SK-N-SH treated with all-trans-retinoic acid at 6 μM for 48 hours (cell line): ENCODE data around the gene CDK5.

Experiments used
- ARNTL ChIP-seq: fragments of 450-650 bp; formaldehyde crosslinking; IDR thresholded peaks from 2 replicates; pipeline ENCODE4 v1.5.0; 2020; ENCODE audit warnings: low read depth, mild to moderate bottlenecking, moderate library complexity, borderline replicate concordance
- BACH2 ChIP-seq: fragments of 250-450 bp; sonication (Bioruptor Pico); IDR thresholded peaks from 2 replicates; pipeline ENCODE4 v1.9.0; 2021; ENCODE audit warnings: mild to moderate bottlenecking, borderline replicate concordance
- CSDC2 ChIP-seq: fragments of 250-450 bp; sonication (Bioruptor Pico); IDR thresholded peaks from 2 replicates; pipeline ENCODE4 v1.5.0; 2020; ENCODE audit warnings: mild to moderate bottlenecking, moderate library complexity
- ESRRG ChIP-seq: fragments of 250-450 bp; sonication (Bioruptor Pico); IDR thresholded peaks from 2 replicates; pipeline ENCODE4 v1.6.1; 2021; ENCODE audit warnings: mild to moderate bottlenecking
- ISL1 ChIP-seq: fragments of 250-450 bp; sonication (Bioruptor Pico); IDR thresholded peaks from 2 replicates; pipeline ENCODE4 v2.1.2; 2022; ENCODE audit warnings: mild to moderate bottlenecking, moderate library complexity
- PATZ1 ChIP-seq: fragments of 250-450 bp; sonication (Bioruptor Pico); IDR thresholded peaks from 2 replicates; pipeline ENCODE4 v1.8.0; 2020; ENCODE audit warnings: mild to moderate bottlenecking, moderate library complexity, borderline replicate concordance
- RARB ChIP-seq: fragments of 250-450 bp; sonication (Bioruptor Pico); IDR thresholded peaks from 2 replicates; pipeline ENCODE4 v1.8.0; 2021; ENCODE audit warnings: mild to moderate bottlenecking, moderate library complexity
- ZFP3 ChIP-seq: fragments of 250-450 bp; sonication (Bioruptor Pico); IDR thresholded peaks from 2 replicates; pipeline ENCODE4 v1.5.0; 2020; ENCODE audit warnings: mild to moderate bottlenecking, moderate library complexity
- ZNF565 ChIP-seq: fragments of 450-650 bp; formaldehyde crosslinking; conservative IDR thresholded peaks from 2 replicates; pipeline ENCODE4 v1.5.0; 2020; ENCODE audit warnings: low read depth, mild to moderate bottlenecking, moderate library complexity
- TF ChIP-seq, protein P1 (sequence below): fragments of 250-450 bp; sonication (Bioruptor Pico); IDR thresholded peaks from 2 replicates; pipeline ENCODE4 v1.5.0; 2020; ENCODE audit warnings: mild to moderate bottlenecking, moderate library complexity
- TF ChIP-seq, protein P2 (sequence below): fragments of 250-450 bp; sonication (Bioruptor Pico); IDR thresholded peaks from 2 replicates; pipeline ENCODE4 v1.5.1; 2020; ENCODE audit warnings: low read depth, mild to moderate bottlenecking, moderate library complexity

- no peak for TF ChIP-seq CSDC2 (CRISPR knock-in tag)
- TF ChIP-seq ISL1 = no peak
- TF ChIP-seq ZNF565 (CRISPR knock-in tag) = no peak
- TF ChIP-seq, protein P1, sequence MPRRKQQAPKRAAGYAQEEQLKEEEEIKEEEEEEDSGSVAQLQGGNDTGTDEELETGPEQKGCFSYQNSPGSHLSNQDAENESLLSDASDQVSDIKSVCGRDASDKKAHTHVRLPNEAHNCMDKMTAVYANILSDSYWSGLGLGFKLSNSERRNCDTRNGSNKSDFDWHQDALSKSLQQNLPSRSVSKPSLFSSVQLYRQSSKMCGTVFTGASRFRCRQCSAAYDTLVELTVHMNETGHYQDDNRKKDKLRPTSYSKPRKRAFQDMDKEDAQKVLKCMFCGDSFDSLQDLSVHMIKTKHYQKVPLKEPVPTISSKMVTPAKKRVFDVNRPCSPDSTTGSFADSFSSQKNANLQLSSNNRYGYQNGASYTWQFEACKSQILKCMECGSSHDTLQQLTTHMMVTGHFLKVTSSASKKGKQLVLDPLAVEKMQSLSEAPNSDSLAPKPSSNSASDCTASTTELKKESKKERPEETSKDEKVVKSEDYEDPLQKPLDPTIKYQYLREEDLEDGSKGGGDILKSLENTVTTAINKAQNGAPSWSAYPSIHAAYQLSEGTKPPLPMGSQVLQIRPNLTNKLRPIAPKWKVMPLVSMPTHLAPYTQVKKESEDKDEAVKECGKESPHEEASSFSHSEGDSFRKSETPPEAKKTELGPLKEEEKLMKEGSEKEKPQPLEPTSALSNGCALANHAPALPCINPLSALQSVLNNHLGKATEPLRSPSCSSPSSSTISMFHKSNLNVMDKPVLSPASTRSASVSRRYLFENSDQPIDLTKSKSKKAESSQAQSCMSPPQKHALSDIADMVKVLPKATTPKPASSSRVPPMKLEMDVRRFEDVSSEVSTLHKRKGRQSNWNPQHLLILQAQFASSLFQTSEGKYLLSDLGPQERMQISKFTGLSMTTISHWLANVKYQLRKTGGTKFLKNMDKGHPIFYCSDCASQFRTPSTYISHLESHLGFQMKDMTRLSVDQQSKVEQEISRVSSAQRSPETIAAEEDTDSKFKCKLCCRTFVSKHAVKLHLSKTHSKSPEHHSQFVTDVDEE = no peak
- TF ChIP-seq, protein P2, sequence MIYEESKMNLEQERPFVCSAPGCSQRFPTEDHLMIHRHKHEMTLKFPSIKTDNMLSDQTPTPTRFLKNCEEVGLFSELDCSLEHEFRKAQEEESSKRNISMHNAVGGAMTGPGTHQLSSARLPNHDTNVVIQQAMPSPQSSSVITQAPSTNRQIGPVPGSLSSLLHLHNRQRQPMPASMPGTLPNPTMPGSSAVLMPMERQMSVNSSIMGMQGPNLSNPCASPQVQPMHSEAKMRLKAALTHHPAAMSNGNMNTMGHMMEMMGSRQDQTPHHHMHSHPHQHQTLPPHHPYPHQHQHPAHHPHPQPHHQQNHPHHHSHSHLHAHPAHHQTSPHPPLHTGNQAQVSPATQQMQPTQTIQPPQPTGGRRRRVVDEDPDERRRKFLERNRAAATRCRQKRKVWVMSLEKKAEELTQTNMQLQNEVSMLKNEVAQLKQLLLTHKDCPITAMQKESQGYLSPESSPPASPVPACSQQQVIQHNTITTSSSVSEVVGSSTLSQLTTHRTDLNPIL = no peak
- TF ChIP-seq ARNTL (CRISPR knock-in tag) = no peak
- TF ChIP-seq BACH2 (CRISPR knock-in tag) = no peak
- no peak for TF ChIP-seq RARB (CRISPR knock-in tag)
- TF ChIP-seq ESRRG (CRISPR knock-in tag) = no peak
- no peak for TF ChIP-seq ZFP3 (CRISPR knock-in tag)
- no peak for TF ChIP-seq PATZ1
These were observed 6.8 kb upstream of the CDK5 start for GRCh38 chr7:151064454-151064853.
